Measurements from ENCODE around the gene ZDHHC14.
"Not testable (repeated sequence)": the region's sequence is repeated elsewhere in the genome, so short reads cannot be mapped to it uniquely, and the experiment has no call there.

ZDHHC14 gene

GRCh38 chr6:157464653-157465535 lies 83.9 kb downstream of the ZDHHC14 start:
- no peak for ATAC-seq (ENCODE audit: low read depth)
- H3K4me1 ChIP-seq (ENCODE audit: insufficient read depth, poor library complexity, severe bottlenecking): peaks cover 5% of the 10 kb centered on the region
- no peak overlapping the region for H3K4me3 ChIP-seq (ENCODE audit: severe bottlenecking)
- DNase-seq (ENCODE audit: low spot score): no peak
- no peaks in the 10 kb centered on the region for H3K9me3 ChIP-seq (ENCODE audit: severe bottlenecking)
- no peaks in the 10 kb centered on the region for H3K27me3 ChIP-seq (ENCODE audit: insufficient read depth, poor library complexity, severe bottlenecking)
- H3K36me3 ChIP-seq (ENCODE audit: low read depth): no peaks in the 10 kb centered on the region
- H3K27ac ChIP-seq (ENCODE audit: poor library complexity, severe bottlenecking): no peak overlapping the region
- TF ChIP-seq, protein P1, sequence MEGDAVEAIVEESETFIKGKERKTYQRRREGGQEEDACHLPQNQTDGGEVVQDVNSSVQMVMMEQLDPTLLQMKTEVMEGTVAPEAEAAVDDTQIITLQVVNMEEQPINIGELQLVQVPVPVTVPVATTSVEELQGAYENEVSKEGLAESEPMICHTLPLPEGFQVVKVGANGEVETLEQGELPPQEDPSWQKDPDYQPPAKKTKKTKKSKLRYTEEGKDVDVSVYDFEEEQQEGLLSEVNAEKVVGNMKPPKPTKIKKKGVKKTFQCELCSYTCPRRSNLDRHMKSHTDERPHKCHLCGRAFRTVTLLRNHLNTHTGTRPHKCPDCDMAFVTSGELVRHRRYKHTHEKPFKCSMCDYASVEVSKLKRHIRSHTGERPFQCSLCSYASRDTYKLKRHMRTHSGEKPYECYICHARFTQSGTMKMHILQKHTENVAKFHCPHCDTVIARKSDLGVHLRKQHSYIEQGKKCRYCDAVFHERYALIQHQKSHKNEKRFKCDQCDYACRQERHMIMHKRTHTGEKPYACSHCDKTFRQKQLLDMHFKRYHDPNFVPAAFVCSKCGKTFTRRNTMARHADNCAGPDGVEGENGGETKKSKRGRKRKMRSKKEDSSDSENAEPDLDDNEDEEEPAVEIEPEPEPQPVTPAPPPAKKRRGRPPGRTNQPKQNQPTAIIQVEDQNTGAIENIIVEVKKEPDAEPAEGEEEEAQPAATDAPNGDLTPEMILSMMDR (IDR thresholded peaks at IDR 0.05; ENCODE audit: poor library complexity, severe bottlenecking): no peak

GRCh38 chr6:157466342-157466648 lies 85.3 kb downstream of the ZDHHC14 start:
- Histone ChIP-seq H3K4me1 (ENCODE audit: insufficient read depth, poor library complexity, severe bottlenecking) (peaks cover 5% of the 10 kb centered on the region), H3K4me3 (ENCODE audit: severe bottlenecking) (no peak overlapping the region), H3K9me3 (ENCODE audit: severe bottlenecking) (no peaks in the 10 kb centered on the region), H3K27ac (ENCODE audit: poor library complexity, severe bottlenecking) (no peak overlapping the region), H3K27me3 (ENCODE audit: insufficient read depth, poor library complexity, severe bottlenecking) (no peaks in the 10 kb centered on the region), H3K36me3 (ENCODE audit: low read depth) (no peaks in the 10 kb centered on the region)
- DNase-seq (ENCODE audit: low spot score) (no peak), ATAC-seq (ENCODE audit: low read depth) (no peak)
- TF ChIP-seq, protein P1 (IDR thresholded peaks at IDR 0.05; ENCODE audit: poor library complexity, severe bottlenecking): no peak

GRCh38 chr6:157467339-157467738 lies 86.3 kb downstream of the ZDHHC14 start:
- not testable (repeated sequence) for H3K9me3 ChIP-seq (ENCODE audit: severe bottlenecking); H3K27me3 ChIP-seq (ENCODE audit: insufficient read depth, poor library complexity, severe bottlenecking); H3K27ac ChIP-seq (ENCODE audit: poor library complexity, severe bottlenecking); DNase-seq (ENCODE audit: low spot score); H3K4me3 ChIP-seq (ENCODE audit: severe bottlenecking); H3K36me3 ChIP-seq (ENCODE audit: low read depth); H3K4me1 ChIP-seq (ENCODE audit: insufficient read depth, poor library complexity, severe bottlenecking); ATAC-seq (ENCODE audit: low read depth)

DNA sequence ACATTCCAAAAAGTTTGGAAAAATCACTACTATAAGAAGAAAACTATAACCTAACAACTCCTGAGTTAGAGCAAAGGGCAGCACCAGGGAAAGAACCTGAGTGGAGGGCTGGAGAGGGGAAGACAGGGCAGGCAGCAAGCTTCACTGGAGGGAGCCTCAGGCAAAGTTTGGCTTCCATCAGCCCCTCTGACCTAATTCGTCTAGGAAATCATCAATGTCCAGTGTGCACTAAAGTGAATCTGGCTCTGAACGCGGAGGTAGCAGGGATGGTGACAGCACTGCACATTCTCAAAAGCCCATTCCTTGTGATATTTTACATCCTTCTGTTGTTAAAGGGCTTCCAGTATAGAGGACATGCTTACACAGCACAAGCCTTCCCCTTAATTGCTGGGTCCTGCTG lies 87.1 kb downstream of the ZDHHC14 start:
- Histone ChIP-seq H3K27me3 (ENCODE audit: insufficient read depth, poor library complexity, severe bottlenecking) (no peaks in the 10 kb centered on the region), H3K4me3 (ENCODE audit: severe bottlenecking) (no peak overlapping the region), H3K4me1 (ENCODE audit: insufficient read depth, poor library complexity, severe bottlenecking) (peaks cover 4% of the 10 kb centered on the region), H3K36me3 (ENCODE audit: low read depth) (no peaks in the 10 kb centered on the region), H3K9me3 (ENCODE audit: severe bottlenecking) (no peaks in the 10 kb centered on the region), H3K27ac (ENCODE audit: poor library complexity, severe bottlenecking) (no peak overlapping the region)
- ATAC-seq (ENCODE audit: low read depth): no peak
- TF ChIP-seq, protein P1 (IDR thresholded peaks at IDR 0.05; ENCODE audit: poor library complexity, severe bottlenecking): no peak
- DNase-seq (ENCODE audit: low spot score): no peak

- DNase-seq (ENCODE audit: low spot score): no peak
- H3K4me3 ChIP-seq (ENCODE audit: severe bottlenecking): no peak overlapping the region
- no peaks in the 10 kb centered on the region for H3K27me3 ChIP-seq (ENCODE audit: insufficient read depth, poor library complexity, severe bottlenecking)
- no peaks in the 10 kb centered on the region for H3K36me3 ChIP-seq (ENCODE audit: low read depth)
- H3K27ac ChIP-seq (ENCODE audit: poor library complexity, severe bottlenecking): no peak overlapping the region
- ATAC-seq (ENCODE audit: low read depth): no peak
- H3K4me1 ChIP-seq (ENCODE audit: insufficient read depth, poor library complexity, severe bottlenecking): no peaks in the 10 kb centered on the region
- no peaks in the 10 kb centered on the region for H3K9me3 ChIP-seq (ENCODE audit: severe bottlenecking)
- TF ChIP-seq, protein P1 (IDR thresholded peaks at IDR 0.05; ENCODE audit: poor library complexity, severe bottlenecking): no peak
Observed at GRCh38 chr6:157468574-157468973, 87.6 kb downstream of the ZDHHC14 start.
